ENCODE measurements around the gene C1orf21.

GRCh38 chr1:184630679-184631060, 243.8 kb downstream of the C1orf21 start:
- TF ChIP-seq EZH2 (IDR thresholded peaks at IDR 0.05; ENCODE audit: borderline replicate concordance, insufficient read depth, low read depth, low read length, poor library complexity, severe bottlenecking) (no peak), CTCF (IDR thresholded peaks at IDR 0.05) (no peak)
